Activated naive CD4-positive, alpha-beta T cell treated with Interleukin-2 at 50 U/mL for 16 hours (primary cell): ENCODE results near the gene SH3PXD2A.
"Not testable (repeated sequence)": the region's sequence is repeated elsewhere in the genome, so short reads cannot be mapped to it uniquely, and the experiment has no call there.

Experiments used
- DNase-seq: peaks from one replicate; pipeline ENCODE4 v3.0.0-alpha.2; 2020

The SH3PXD2A gene

GRCh38 chr10:103679096-103679790 is 176.1 kb downstream of the SH3PXD2A start:
- DNase-seq: no peak

GRCh38 chr10:103678178-103678526 is 177.2 kb downstream of the SH3PXD2A start:
- DNase-seq: peak; percentile 89

GRCh38 chr10:103677486-103678177 is 177.7 kb downstream of the SH3PXD2A start:
- DNase-seq: no peak

- no peak for DNase-seq
These were observed 178.4 kb downstream of the SH3PXD2A start for GRCh38 chr10:103676851-103677417.

- DNase-seq: no peak
These were observed 179.2 kb downstream of the SH3PXD2A start for GRCh38 chr10:103676058-103676785.

- no peak for DNase-seq
These were observed 181.8 kb downstream of the SH3PXD2A start for GRCh38 chr10:103673606-103674005.

- no peak for DNase-seq
These were observed 183.0 kb downstream of the SH3PXD2A start for GRCh38 chr10:103672345-103672744.

- no peak for DNase-seq
These were observed 184.1 kb downstream of the SH3PXD2A start for GRCh38 chr10:103671126-103671895.

GRCh38 chr10:103669944-103670343 is 185.4 kb downstream of the SH3PXD2A start:
- DNase-seq: no peak

- DNase-seq: no peak
These were observed 186.0 kb downstream of the SH3PXD2A start for GRCh38 chr10:103669243-103669929.

GRCh38 chr10:103668351-103669242 is 186.8 kb downstream of the SH3PXD2A start:
- DNase-seq: no peak

- DNase-seq: no peak
These were observed 188.0 kb downstream of the SH3PXD2A start for GRCh38 chr10:103667356-103667755.

GRCh38 chr10:103666762-103667150 is 188.6 kb downstream of the SH3PXD2A start:
- DNase-seq: no peak

- no peak for DNase-seq
These were observed 189.2 kb downstream of the SH3PXD2A start for GRCh38 chr10:103666087-103666761.

GRCh38 chr10:103665162-103665889 is 190.1 kb downstream of the SH3PXD2A start:
- DNase-seq: no peak

GRCh38 chr10:103663802-103664201 is 191.6 kb downstream of the SH3PXD2A start:
- DNase-seq: no peak

- no peak for DNase-seq
These were observed 192.1 kb downstream of the SH3PXD2A start for GRCh38 chr10:103663236-103663635.

GRCh38 chr10:103662704-103663103 is 192.7 kb downstream of the SH3PXD2A start:
- not testable (repeated sequence) for DNase-seq

GRCh38 chr10:103661198-103661950 is 194.0 kb downstream of the SH3PXD2A start:
- DNase-seq: peak; percentile 50
